ENCODE data around the gene WIPI1.

The WIPI1 gene, protein sequence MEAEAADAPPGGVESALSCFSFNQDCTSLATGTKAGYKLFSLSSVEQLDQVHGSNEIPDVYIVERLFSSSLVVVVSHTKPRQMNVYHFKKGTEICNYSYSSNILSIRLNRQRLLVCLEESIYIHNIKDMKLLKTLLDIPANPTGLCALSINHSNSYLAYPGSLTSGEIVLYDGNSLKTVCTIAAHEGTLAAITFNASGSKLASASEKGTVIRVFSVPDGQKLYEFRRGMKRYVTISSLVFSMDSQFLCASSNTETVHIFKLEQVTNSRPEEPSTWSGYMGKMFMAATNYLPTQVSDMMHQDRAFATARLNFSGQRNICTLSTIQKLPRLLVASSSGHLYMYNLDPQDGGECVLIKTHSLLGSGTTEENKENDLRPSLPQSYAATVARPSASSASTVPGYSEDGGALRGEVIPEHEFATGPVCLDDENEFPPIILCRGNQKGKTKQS

DNA sequence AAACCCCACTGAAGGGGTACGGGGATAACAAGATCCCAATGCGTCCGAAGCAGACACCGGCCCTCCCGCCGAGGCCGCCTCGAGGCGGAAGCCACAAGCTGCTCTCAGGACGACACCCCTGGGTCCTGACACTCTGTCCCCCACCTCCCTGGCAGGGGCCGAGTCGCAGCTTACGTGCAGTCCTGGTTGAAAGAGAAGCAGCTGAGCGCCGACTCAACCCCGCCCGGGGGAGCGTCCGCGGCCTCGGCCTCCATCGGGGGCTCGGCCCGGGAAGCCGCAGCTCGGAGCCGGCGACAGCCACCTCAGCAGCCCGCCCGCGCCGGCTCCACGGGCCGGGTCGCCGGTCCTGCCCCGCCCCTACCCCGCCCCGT, at the start of gene WIPI1:
Gene WIPI1, minus strand, starts transcription at position 329 of the 371 bp plus-strand sequence. Its CDS starts 75 bp downstream, at position 254.
- Histone ChIP-seq H3K4me3 (peak within 1 kb of the TSS; percentile 97), H3K27ac (peak within 1 kb of the TSS; percentile 95 to 100)
- DNase-seq (ENCODE audit: low spot score) = peak; percentile 86
- TF ChIP-seq, protein P1, sequence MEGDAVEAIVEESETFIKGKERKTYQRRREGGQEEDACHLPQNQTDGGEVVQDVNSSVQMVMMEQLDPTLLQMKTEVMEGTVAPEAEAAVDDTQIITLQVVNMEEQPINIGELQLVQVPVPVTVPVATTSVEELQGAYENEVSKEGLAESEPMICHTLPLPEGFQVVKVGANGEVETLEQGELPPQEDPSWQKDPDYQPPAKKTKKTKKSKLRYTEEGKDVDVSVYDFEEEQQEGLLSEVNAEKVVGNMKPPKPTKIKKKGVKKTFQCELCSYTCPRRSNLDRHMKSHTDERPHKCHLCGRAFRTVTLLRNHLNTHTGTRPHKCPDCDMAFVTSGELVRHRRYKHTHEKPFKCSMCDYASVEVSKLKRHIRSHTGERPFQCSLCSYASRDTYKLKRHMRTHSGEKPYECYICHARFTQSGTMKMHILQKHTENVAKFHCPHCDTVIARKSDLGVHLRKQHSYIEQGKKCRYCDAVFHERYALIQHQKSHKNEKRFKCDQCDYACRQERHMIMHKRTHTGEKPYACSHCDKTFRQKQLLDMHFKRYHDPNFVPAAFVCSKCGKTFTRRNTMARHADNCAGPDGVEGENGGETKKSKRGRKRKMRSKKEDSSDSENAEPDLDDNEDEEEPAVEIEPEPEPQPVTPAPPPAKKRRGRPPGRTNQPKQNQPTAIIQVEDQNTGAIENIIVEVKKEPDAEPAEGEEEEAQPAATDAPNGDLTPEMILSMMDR (IDR thresholded peaks at IDR 0.05) = no peak

DNA sequence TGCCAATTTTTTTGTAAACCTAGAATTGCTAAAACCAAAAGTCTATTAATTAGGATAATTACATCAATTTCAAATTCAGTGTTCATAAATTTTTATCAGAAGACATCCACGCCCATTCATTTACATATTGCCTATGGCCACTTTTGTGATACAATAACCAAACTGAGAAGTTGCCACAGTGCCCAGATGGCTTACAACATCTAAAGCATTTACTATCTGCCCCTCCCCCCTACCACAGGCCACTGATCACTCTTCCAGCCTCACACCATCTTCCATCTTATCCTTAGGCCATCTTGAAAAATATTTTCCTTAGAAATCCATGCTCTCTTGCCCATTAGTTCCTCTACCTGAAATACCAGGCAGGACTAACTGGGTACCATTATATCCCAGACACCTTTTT, 48.7 kb upstream of the WIPI1 start:
- no peak for DNase-seq (ENCODE audit: low spot score)
- no peak overlapping the region for H3K27ac ChIP-seq
- TF ChIP-seq, protein P1 (IDR thresholded peaks at IDR 0.05) = no peak

DNA sequence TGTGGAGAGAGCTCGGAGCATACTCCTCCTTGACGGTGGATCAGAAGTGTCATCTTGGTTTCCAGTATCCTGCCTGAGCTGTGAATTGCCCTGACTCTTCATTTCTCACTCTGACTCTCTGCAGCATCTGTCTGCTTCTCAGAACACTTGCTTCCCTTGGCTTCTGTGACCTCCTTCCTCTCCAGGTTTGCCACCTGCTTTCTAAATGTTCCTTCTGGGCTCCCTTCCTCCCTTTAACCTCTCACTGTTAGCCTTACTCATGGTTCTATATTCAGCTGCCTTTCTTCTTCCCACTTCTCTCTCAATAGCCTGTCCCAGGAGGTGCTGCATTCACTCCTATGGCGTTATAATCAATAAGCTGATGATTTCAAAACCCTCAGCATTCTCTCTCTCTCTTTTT, 43.8 kb upstream of the WIPI1 start:
- H3K27ac ChIP-seq = no peak overlapping the region
- DNase-seq (ENCODE audit: low spot score) = no peak
- TF ChIP-seq, protein P1 (IDR thresholded peaks at IDR 0.05) = no peak
- no peak overlapping the region for H3K4me3 ChIP-seq

More for the DNA sequence above, 48.7 kb upstream of the WIPI1 start:
- no peak overlapping the region for H3K4me3 ChIP-seq

DNA sequence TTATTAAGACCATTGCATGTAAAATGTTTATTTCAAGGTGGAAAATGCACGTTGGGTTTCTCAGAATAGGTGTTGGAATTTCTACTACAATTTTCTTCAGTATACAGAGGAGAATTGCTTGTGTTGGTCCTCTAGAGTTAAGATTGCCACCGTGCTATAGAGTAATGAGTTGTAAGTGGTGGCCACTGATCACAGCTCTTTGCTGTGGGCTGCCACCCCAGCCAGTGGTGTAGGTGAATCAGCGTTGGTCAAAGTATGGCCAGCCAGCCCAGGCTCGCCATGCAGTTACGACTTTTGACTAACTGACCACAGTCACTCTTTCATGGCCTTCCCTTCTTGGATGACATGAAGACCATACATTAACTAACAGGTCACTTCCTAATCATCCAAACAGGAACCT, 42.3 kb upstream of the WIPI1 start:
- no peak for DNase-seq (ENCODE audit: low spot score)
- H3K27ac ChIP-seq = no peak overlapping the region
- TF ChIP-seq, protein P1 (IDR thresholded peaks at IDR 0.05) = no peak
- H3K4me3 ChIP-seq = no peak overlapping the region

DNA sequence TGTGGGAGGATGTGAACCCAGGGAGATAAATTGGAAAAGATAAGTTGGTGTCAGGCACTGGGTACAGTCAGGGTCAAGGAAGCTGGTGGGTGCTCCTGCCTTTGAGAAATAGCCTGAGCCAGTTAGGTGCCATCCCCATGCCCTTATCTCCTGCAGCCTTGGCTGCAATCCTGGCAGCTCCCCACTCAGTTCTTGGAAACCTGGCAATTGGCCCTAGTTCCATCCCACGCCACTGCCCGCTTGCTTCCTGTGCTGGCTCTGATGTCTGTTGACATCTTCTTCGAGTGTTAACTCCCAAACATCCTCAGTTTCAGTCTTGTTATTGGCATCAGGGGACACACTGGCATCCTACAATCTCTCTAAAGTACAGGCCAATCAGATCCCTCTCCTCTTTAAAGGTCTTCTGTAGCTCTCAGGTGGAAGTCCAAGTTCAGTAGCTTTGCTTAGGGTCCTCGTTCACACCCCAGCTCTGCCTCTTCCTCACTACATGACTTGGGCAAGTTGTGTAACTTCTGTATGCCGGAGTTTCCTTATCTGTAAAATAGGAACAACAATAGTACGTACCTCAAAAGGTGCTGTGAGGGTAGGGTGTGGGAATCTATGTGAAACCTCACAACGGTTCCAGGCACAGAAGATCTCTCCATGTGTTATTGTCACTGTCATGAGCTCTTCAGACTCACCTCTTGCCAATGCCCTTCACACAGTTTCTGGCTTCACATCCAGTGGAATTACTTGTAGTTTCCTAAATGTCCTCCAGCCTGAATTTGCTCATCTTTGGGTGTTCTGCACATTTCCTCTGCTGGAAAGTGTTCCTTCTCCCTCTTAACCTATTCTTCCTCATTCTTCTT, 41.4 kb upstream of the WIPI1 start:
- peak overlapping the region; percentile 31 for H3K4me3 ChIP-seq
- H3K27ac ChIP-seq = peak overlapping the region; percentile 13 to 57
- no peak for DNase-seq (ENCODE audit: low spot score)
- TF ChIP-seq, protein P1 (IDR thresholded peaks at IDR 0.05) = no peak

DNA sequence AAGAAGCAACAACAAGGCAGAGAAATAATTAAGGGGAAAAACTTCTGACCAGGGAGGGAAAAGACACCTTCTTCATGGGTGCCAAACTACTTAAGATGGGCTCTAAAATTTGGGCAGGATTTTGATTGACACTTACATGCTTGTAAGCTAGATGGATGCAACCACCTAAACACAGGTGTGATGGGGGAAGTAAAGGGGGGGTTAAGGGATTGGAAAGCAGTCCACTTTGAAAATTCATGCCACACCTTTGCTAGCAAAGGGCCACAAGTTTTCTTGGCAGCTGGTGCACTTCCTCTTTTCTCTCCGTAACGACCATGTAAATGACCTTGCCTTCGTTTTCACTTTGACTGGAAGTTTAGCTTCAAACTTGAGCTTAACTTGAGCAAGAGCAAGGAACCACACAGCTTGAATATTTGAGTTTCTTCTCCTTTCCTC, 40.6 kb upstream of the WIPI1 start:
- no peak overlapping the region for H3K4me3 ChIP-seq
- peak overlapping the region in 1 of 2 donors; percentile 13 for H3K27ac ChIP-seq
- DNase-seq (ENCODE audit: low spot score) = no peak
- TF ChIP-seq, protein P1 (IDR thresholded peaks at IDR 0.05) = no peak

Measured in coronary artery (tissue), 2 donors.